ENCODE results near the gene PLEKHH1. TPM values are rescaled to one million over a fixed set of nuclear protein-coding genes. Genes with fewer than 3 reads are reported as not detected.

Gene PLEKHH1
- total RNA-seq = 100 to 1,000 TPM in 1 of 4 donors, 10 to 100 TPM in 3; 71.1 to 123 (median 79.7) TPM

DNA sequence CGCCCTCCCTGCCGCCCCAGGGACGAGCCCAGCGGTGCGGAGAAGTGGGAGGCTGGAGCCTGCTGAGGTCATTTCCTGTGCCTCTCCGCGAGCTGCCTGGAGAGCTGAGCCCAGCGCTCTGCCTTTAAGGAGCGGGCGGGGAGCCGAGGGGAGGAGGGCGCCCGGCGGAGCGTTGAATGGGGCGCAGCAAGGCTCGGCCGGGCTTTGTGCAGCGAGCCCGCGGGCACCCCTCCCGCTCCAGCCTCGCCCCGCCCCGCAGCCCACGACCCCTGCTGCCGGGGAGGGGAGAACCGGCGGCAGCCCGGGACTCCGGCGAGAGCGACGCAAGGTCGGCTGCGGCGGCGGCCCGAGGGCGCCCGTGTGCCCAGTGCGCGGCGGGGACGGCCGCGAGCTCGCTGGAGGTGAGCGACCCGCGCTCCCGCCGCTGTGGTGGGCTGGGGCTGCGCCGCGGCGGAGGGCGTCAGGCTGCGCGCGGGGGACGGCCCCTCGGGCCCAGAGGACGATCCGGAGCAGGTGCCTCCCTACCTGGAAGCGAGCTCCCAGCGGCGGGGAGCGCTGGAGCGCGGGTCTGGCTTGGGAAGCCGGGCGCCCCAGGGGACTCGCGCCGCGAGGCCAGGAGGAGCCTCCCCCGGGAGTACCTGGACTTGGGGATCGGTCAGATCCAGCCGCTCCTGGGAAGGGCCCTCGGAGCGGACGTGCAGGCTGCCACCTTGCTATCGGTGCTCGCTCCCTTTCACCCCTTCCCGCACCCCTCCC is at the start of gene PLEKHH1:
Gene PLEKHH1, plus strand, starts transcription at position 293 of the 756 bp plus-strand sequence. CDS start 8,578 bp downstream, outside the sequence.
- no peaks in the 10 kb centered on the region for H3K9me3 ChIP-seq
- H3K27me3 ChIP-seq = no peaks in the 10 kb centered on the region
- in situ Hi-C loops (cut with MboI; ENCODE audit: low pct_ligation_motif_present in 1 of 4, low pct_unique_long_range_greater_than_20kb in 1 of 4, low sequenced_read_pairs in 3 of 4) (no loop called here), intact Hi-C loops (cut with DNase I; ENCODE audit: low total_unique reads) (no loop called here)
- H3K4me1 ChIP-seq = peaks cover 0 to 18% (median 8%) of the 10 kb centered on the region in 4 donors
- TF ChIP-seq, protein P1, sequence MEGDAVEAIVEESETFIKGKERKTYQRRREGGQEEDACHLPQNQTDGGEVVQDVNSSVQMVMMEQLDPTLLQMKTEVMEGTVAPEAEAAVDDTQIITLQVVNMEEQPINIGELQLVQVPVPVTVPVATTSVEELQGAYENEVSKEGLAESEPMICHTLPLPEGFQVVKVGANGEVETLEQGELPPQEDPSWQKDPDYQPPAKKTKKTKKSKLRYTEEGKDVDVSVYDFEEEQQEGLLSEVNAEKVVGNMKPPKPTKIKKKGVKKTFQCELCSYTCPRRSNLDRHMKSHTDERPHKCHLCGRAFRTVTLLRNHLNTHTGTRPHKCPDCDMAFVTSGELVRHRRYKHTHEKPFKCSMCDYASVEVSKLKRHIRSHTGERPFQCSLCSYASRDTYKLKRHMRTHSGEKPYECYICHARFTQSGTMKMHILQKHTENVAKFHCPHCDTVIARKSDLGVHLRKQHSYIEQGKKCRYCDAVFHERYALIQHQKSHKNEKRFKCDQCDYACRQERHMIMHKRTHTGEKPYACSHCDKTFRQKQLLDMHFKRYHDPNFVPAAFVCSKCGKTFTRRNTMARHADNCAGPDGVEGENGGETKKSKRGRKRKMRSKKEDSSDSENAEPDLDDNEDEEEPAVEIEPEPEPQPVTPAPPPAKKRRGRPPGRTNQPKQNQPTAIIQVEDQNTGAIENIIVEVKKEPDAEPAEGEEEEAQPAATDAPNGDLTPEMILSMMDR (IDR thresholded peaks at IDR 0.05) = no peak
- TF ChIP-seq EP300 (IDR thresholded peaks at IDR 0.05; ENCODE audit: low read depth) (no peak), POLR2AphosphoS5 (IDR thresholded peaks at IDR 0.05) (peak; percentile 82 to 91 (median 83)), POLR2A (IDR thresholded peaks at IDR 0.05) (peak; percentile 80)
- WGBS, 2 donors (ENCODE audit: low coverage in 1 of 2) = 1% methylated on average over 30 of the region's 86 CpGs; no CpG with 5 or more reads in 1 of the 2 donors
- H3K36me3 ChIP-seq = no peaks in the 10 kb centered on the region
- H3K27ac ChIP-seq = peak within 1 kb of the TSS; percentile 75 to 91 (median 89)
- DNase-seq = peak; percentile 88
- H3K4me3 ChIP-seq = peak within 1 kb of the TSS; percentile 21 to 89 (median 82)

DNA sequence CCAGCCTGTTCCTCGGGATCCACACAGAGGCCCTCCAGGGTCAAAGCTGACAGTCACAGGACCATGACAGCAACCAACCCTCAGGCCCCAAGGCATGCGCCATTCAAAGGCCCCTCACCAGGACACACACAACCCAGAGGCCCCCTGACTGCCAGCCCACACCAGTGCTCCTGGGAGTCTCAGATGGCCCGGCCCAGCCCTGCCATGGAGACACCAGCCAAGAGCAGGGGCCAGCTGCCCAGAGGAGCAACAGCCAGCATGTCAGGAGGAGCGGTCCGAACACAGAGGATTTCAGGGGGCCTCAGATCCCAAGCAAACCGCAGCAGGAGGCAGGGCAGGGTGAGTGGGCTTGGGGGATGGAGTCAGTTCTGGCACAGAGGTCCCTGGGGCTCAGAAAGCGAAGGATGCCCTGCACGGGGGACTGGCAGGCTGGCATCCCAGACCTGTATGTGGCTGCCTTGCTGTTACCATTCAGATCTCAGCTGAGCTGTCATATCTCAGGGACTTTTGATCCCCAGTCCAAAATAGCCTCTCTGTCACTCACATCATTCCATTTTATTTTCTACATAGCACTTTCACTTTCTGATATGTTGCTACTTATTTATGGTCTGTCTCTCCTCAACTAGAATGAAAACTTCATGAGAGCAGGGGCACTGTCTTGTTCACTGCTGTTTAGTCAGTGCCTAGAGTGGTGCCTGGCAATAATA is 49.4 kb upstream of the PLEKHH1 start:
- DNase-seq = no peak
- WGBS, 2 donors (ENCODE audit: low coverage in 1 of 2) = 94% methylated on average over 8 of the region's 8 CpGs; no CpG with 5 or more reads in 1 of the 2 donors
- no peaks in the 10 kb centered on the region for H3K27me3 ChIP-seq
- in situ Hi-C loops (cut with MboI; ENCODE audit: low pct_ligation_motif_present in 1 of 4, low pct_unique_long_range_greater_than_20kb in 1 of 4, low sequenced_read_pairs in 3 of 4) = no loop called here
- intact Hi-C loops (cut with DNase I; ENCODE audit: low total_unique reads) = no loop called here
- peaks cover 0 to 6% (median 2%) of the 10 kb centered on the region in 4 donors for H3K4me1 ChIP-seq
- no peaks in the 10 kb centered on the region for H3K36me3 ChIP-seq
- no peak overlapping the region for H3K4me3 ChIP-seq
- no peaks in the 10 kb centered on the region for H3K9me3 ChIP-seq
- TF ChIP-seq POLR2AphosphoS5 (IDR thresholded peaks at IDR 0.05) (no peak), EP300 (IDR thresholded peaks at IDR 0.05; ENCODE audit: low read depth) (no peak), POLR2A (IDR thresholded peaks at IDR 0.05) (no peak)
- TF ChIP-seq, protein P1 (IDR thresholded peaks at IDR 0.05) = no peak
- no peak overlapping the region for H3K27ac ChIP-seq

DNA sequence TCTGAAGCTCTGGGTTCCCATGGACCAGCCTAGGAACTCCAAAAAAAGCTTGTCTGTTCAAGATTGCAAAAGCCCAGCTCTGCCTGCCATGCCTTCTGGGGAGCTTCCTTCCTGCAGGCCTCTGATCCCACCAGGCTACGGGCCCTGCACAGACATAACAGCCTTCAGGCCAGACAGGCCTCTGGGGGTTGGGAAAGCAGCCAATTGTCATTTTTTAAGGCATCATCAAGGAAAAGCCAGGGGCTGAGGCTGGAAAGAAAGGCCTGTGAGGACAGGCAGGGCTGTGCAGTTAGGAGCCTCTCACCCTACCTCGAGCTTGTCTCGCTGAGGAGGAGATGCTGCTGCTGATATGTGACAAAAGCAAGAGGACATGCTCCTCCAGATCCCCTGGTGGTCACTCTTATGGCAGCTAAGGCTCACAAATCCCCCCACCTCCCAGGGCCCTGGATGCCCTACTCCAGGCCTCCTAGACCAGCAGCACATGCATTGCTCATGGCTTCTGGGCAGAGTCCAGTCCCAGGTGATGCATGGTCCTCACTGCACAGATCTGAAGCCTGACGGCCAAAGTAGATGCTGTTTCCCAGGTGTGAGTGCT is 47.5 kb upstream of the PLEKHH1 start:
- Histone ChIP-seq H3K4me3 (no peak overlapping the region), H3K27me3 (no peaks in the 10 kb centered on the region), H3K9me3 (no peaks in the 10 kb centered on the region), H3K36me3 (no peaks in the 10 kb centered on the region), H3K27ac (no peak overlapping the region), H3K4me1 (peaks cover 0 to 13% (median 2%) of the 10 kb centered on the region in 4 donors)
- intact Hi-C loops (cut with DNase I; ENCODE audit: low total_unique reads) = no loop called here
- WGBS, 2 donors (ENCODE audit: low coverage in 1 of 2) = 84% methylated on average over 4 of the region's 4 CpGs; no CpG with 5 or more reads in 1 of the 2 donors
- no peak for DNase-seq
- in situ Hi-C loops (cut with MboI; ENCODE audit: low pct_ligation_motif_present in 1 of 4, low pct_unique_long_range_greater_than_20kb in 1 of 4, low sequenced_read_pairs in 3 of 4) = no loop called here
- TF ChIP-seq EP300 (IDR thresholded peaks at IDR 0.05; ENCODE audit: low read depth) = no peak
- TF ChIP-seq POLR2AphosphoS5 (IDR thresholded peaks at IDR 0.05) = no peak
- TF ChIP-seq, protein P1 (IDR thresholded peaks at IDR 0.05) = no peak
- TF ChIP-seq POLR2A (IDR thresholded peaks at IDR 0.05) = no peak

DNA sequence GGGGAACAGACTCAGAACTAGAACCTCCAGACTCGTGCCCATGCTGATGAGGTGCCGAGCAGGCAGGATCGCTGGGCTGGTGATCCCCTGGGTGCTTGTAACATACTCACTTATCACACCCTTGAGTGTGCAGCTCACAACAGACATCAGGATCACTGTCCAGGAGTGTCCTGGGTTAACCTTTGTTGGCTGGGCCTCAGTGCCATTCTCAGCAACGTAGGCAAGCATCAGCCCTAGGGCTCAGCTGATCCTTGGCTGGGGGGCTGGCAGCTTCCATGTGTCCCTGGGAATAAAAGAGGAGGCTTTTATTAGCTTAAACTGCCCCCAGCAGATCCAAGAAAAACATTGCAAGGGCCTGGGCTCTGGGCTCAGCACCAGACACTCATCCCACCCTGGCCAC is 46.2 kb upstream of the PLEKHH1 start:
- intact Hi-C loops (cut with DNase I; ENCODE audit: low total_unique reads) (no loop called here), in situ Hi-C loops (cut with MboI; ENCODE audit: low pct_ligation_motif_present in 1 of 4, low pct_unique_long_range_greater_than_20kb in 1 of 4, low sequenced_read_pairs in 3 of 4) (no loop called here)
- 81% methylated on average over 4 of the region's 4 CpGs; no CpG with 5 or more reads in 1 of the 2 donors for WGBS, 2 donors (ENCODE audit: low coverage in 1 of 2)
- Histone ChIP-seq H3K4me1 (peaks cover 0 to 13% (median 2%) of the 10 kb centered on the region in 4 donors), H3K27me3 (no peaks in the 10 kb centered on the region), H3K4me3 (no peak overlapping the region), H3K27ac (no peak overlapping the region), H3K36me3 (no peaks in the 10 kb centered on the region), H3K9me3 (no peaks in the 10 kb centered on the region)
- TF ChIP-seq, protein P1 (IDR thresholded peaks at IDR 0.05) = no peak
- no peak for TF ChIP-seq EP300 (IDR thresholded peaks at IDR 0.05; ENCODE audit: low read depth)
- no peak for TF ChIP-seq POLR2AphosphoS5 (IDR thresholded peaks at IDR 0.05)
- no peak for TF ChIP-seq POLR2A (IDR thresholded peaks at IDR 0.05)
- no peak for DNase-seq

Data from transverse colon (tissue), 4 donors.